OCI-LY7 (cell line): Measurements from ENCODE around the gene GAS6. TPM values are rescaled to one million over a fixed set of nuclear protein-coding genes. Genes with fewer than 3 reads are reported as not detected.
"Not testable (repeated sequence)": the region's sequence is repeated elsewhere in the genome, so short reads cannot be mapped to it uniquely, and the experiment has no call there.

Source experiments
- BruUV-seq: library from RNA; stranded (reverse); fragments of 400-500 nt; replicated peaks from 2 replicates; lab custom pipeline; 2021; lab: Mats Ljungman, UMichigan
- CTCF ChIA-PET: fragments of 300-600 bp; sonication (Branson Sonifier 250); formaldehyde crosslinking; loops from one replicate; lab custom pipeline; 2022; ENCODE audit warnings: antibody characterized with exemption; ENCODE audit not compliant: unreplicated experiment; lab: Charles Lee
- POLR2A ChIA-PET: fragments of 300-600 bp; sonication (Branson Sonifier 250); formaldehyde crosslinking; loops from one replicate; lab custom pipeline; 2022; ENCODE audit warnings: antibody characterized with exemption; lab: Charles Lee
- DNase-seq: peaks from one replicate; pipeline ENCODE4 v3.0.0-alpha.2; 2015; ENCODE audit warnings: low spot score
- H2AFZ ChIP-seq: fragments of 200-600 bp; sonication (generic), shearing (Covaris generic); 2 replicates; pipeline ENCODE4 v1.6.1; 2014; ENCODE audit warnings: mild to moderate bottlenecking, antibody characterized with exemption, low read length, moderate library complexity
- H3K27ac ChIP-seq: fragments of 200-600 bp; sonication (generic); 2 replicates; pipeline ENCODE4 v1.5.1; 2014; ENCODE audit warnings: mixed run types, low read depth, mild to moderate bottlenecking, moderate library complexity, low read length, inconsistent platforms; ENCODE audit not compliant: poor library complexity, severe bottlenecking
- H3K36me3 ChIP-seq: fragments of 200-600 bp; sonication (generic); 2 replicates; pipeline ENCODE4 v1.6.1; 2014; ENCODE audit warnings: mild to moderate bottlenecking, antibody characterized with exemption, low read length, moderate library complexity, mixed read lengths; ENCODE audit not compliant: insufficient read depth
- H3K4me1 ChIP-seq: fragments of 200-600 bp; sonication (generic); 2 replicates; pipeline ENCODE4 v1.5.1; 2014; ENCODE audit warnings: mild to moderate bottlenecking, low read length; ENCODE audit not compliant: insufficient read depth, poor library complexity, severe bottlenecking
- H3K4me2 ChIP-seq: fragments of 200-600 bp; sonication (generic); 2 replicates; pipeline ENCODE4 v1.6.1; 2014; ENCODE audit warnings: mild to moderate bottlenecking, low read length
- H3K4me3 ChIP-seq: fragments of 200-600 bp; sonication (generic); 2 replicates; pipeline ENCODE4 v1.5.1; 2014; ENCODE audit warnings: mild to moderate bottlenecking, low read depth, low read length; ENCODE audit not compliant: poor library complexity, severe bottlenecking
- H3K79me2 ChIP-seq: fragments of 200-600 bp; sonication (generic); 2 replicates; pipeline ENCODE4 v1.6.1; 2016; ENCODE audit warnings: low read depth, mild to moderate bottlenecking, low read length, moderate library complexity, mixed read lengths; ENCODE audit not compliant: insufficient read depth
- H3K9me2 ChIP-seq: fragments of 200-600 bp; sonication (generic); 2 replicates; pipeline ENCODE4 v1.6.1; 2016; ENCODE audit warnings: mild to moderate bottlenecking, low read length, mixed read lengths; ENCODE audit not compliant: insufficient read depth
- H3K9me3 ChIP-seq: fragments of 200-600 bp; sonication (generic); 2 replicates; pipeline ENCODE4 v1.6.1; 2014; ENCODE audit warnings: mild to moderate bottlenecking, mixed run types, low read length, mixed read lengths
- H4K20me1 ChIP-seq: fragments of 200-600 bp; sonication (generic); 2 replicates; pipeline ENCODE4 v1.6.1; 2014; ENCODE audit warnings: mild to moderate bottlenecking, antibody characterized with exemption, low read length, moderate library complexity, mixed read lengths; ENCODE audit not compliant: insufficient read depth
- EZH2phosphoT487 ChIP-seq: fragments of 200-600 bp; sonication (generic); IDR thresholded peaks from 2 replicates; pipeline ENCODE4 v1.6.1; 2018; ENCODE audit warnings: low read depth, borderline replicate concordance, mild to moderate bottlenecking, mixed run types, antibody characterized with exemption, low read length, moderate library complexity, mixed read lengths
- intact Hi-C: fragments of 100-400 bp; cut with micrococcal nuclease; formaldehyde crosslinking; loops from one replicate; pipeline ENCODE4 v1.10.0; 2022; ENCODE audit not compliant: unreplicated experiment
- total RNA-seq, 2 experiments: library from RNA; depleted of rRNA in 1 of 2; stranded (reverse); fragments of >200 nt in 1 of 2; shearing (Covaris generic) in 1 of 2; gene quantifications; 2 replicates each; pipeline ENCODE4 v1.2.3, GENCODE V29; 2014 to 2022
- TF ChIP-seq, protein P1 (sequence below): fragments of 200-600 bp; sonication (generic); conservative IDR thresholded peaks from 2 replicates; pipeline ENCODE4 v1.5.1; 2014; ENCODE audit warnings: mild to moderate bottlenecking, antibody characterized with exemption, low read length, moderate library complexity, mixed read lengths

Gene GAS6
- total RNA-seq, 2 experiments from 2014 or later = not detected

DNA sequence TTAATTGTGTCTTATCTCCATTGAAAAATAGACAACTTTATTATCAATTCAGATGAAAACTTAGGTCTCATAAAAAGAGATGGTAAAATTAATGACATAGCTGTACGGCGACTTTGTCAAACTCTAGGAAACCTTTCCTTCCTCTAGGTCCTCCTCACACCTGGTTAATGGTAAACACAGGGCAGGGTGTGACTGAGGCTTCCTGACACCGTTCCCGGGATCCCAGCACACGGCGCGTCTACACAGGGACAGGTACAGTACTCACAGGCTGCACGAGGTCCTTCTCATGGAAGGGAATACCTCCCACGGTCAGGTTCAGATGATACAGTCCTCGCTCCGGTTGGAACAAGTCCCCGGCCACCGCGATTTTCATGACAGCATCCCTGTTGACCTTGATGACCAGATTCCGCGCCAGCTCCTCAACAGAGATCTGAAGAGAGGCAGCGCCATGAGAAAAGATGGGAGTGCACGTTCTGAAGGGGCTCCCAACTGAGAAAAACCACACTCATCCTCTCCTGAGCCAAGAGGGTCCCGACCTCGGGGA lies 35.5 kb downstream of the GAS6 start:
- H3K79me2 ChIP-seq = no peaks in the 10 kb centered on the region
- H4K20me1 ChIP-seq = no peaks in the 10 kb centered on the region
- H3K9me2 ChIP-seq = no peaks in the 10 kb centered on the region
- H3K4me3 ChIP-seq = no peak overlapping the region
- no TSS peak for BruUV-seq
- TF ChIP-seq EZH2phosphoT487 = no peak
- TF ChIP-seq, protein P1, sequence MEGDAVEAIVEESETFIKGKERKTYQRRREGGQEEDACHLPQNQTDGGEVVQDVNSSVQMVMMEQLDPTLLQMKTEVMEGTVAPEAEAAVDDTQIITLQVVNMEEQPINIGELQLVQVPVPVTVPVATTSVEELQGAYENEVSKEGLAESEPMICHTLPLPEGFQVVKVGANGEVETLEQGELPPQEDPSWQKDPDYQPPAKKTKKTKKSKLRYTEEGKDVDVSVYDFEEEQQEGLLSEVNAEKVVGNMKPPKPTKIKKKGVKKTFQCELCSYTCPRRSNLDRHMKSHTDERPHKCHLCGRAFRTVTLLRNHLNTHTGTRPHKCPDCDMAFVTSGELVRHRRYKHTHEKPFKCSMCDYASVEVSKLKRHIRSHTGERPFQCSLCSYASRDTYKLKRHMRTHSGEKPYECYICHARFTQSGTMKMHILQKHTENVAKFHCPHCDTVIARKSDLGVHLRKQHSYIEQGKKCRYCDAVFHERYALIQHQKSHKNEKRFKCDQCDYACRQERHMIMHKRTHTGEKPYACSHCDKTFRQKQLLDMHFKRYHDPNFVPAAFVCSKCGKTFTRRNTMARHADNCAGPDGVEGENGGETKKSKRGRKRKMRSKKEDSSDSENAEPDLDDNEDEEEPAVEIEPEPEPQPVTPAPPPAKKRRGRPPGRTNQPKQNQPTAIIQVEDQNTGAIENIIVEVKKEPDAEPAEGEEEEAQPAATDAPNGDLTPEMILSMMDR = no peak
- H3K36me3 ChIP-seq = peaks cover 16% of the 10 kb centered on the region
- H3K4me1 ChIP-seq = no peaks in the 10 kb centered on the region
- POLR2A ChIA-PET = no interaction called here
- H3K4me2 ChIP-seq = no peak overlapping the region
- no peak overlapping the region for H3K27ac ChIP-seq
- intact Hi-C loops = no loop called here
- no peak for DNase-seq
- no peak overlapping the region for H2AFZ ChIP-seq
- no peaks in the 10 kb centered on the region for H3K9me3 ChIP-seq
- CTCF ChIA-PET = no interaction called here

DNA sequence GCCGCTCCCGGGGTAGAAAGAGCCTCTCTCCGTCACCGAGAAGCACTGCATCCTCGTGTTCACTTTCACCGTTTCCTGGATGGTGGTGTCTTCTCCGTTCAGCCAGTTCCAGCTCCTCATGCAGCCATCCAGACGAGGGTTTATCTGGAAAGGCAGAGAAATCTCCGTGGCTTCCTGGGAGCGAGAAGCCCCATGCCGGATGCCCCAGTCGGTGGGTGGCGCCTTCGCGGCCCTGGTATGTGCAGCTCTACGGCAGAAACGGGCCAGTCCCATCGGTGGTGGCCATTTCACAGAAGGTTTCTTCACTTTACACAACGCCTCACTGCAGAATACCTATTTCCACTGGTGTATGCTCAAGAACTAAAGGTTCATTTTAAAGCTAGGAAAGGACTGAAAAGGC lies 36.9 kb downstream of the GAS6 start:
- no TSS peak for BruUV-seq
- TF ChIP-seq EZH2phosphoT487 = no peak
- TF ChIP-seq, protein P1 = no peak
- H3K27ac ChIP-seq = no peak overlapping the region
- H3K4me3 ChIP-seq = no peak overlapping the region
- intact Hi-C loops = no loop called here
- H4K20me1 ChIP-seq = no peaks in the 10 kb centered on the region
- no peak overlapping the region for H2AFZ ChIP-seq
- H3K36me3 ChIP-seq = peaks cover 18% of the 10 kb centered on the region
- ChIA-PET POLR2A (no interaction called here), CTCF (no interaction called here)
- no peaks in the 10 kb centered on the region for H3K9me2 ChIP-seq
- DNase-seq = no peak
- no peaks in the 10 kb centered on the region for H3K9me3 ChIP-seq
- H3K79me2 ChIP-seq = no peaks in the 10 kb centered on the region
- H3K4me1 ChIP-seq = no peaks in the 10 kb centered on the region
- no peak overlapping the region for H3K4me2 ChIP-seq

DNA sequence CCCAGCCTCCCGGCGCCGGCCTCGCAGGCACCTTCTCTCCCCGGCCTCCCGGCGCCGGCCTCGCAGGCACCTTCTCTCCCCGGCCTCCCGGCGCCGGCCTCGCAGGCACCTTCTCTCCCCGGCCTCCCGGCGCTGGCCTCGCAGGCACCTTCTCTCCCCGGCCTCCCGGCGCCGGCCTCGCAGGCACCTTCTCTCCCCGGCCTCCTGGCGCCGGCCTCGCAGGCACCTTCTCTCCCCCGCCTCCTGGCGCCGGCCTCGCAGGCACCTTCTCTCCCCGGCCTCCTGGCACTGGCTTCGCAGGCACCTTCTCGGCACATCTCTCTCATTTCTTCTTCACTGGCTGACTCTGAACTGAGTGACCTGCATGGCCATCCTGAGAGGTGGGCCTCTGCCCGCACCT lies 37.4 kb downstream of the GAS6 start:
- DNase-seq, H3K4me2 ChIP-seq, POLR2A ChIA-PET, BruUV-seq, CTCF ChIA-PET, H3K9me3 ChIP-seq, H2AFZ ChIP-seq, H3K4me3 ChIP-seq, intact Hi-C loops, H4K20me1 ChIP-seq, H3K27ac ChIP-seq, H3K9me2 ChIP-seq, H3K4me1 ChIP-seq, H3K79me2 ChIP-seq: not testable (repeated sequence)
- peaks cover 22% of the 10 kb centered on the region for H3K36me3 ChIP-seq
